ENCODE results near the gene VPS37C. TPM values are rescaled to one million over a fixed set of nuclear protein-coding genes. Genes with fewer than 3 reads are reported as not detected.
"Not testable (repeated sequence)": the region's sequence is repeated elsewhere in the genome, so short reads cannot be mapped to it uniquely, and the experiment has no call there.

Gene VPS37C
- total and polyA plus RNA-seq, 9 of the 15 experiments (the other 6 are each of a cell fraction or from before 2014, with no cell fraction given), result 0.62 to 29.8 (median 11.5) TPM

DNA sequence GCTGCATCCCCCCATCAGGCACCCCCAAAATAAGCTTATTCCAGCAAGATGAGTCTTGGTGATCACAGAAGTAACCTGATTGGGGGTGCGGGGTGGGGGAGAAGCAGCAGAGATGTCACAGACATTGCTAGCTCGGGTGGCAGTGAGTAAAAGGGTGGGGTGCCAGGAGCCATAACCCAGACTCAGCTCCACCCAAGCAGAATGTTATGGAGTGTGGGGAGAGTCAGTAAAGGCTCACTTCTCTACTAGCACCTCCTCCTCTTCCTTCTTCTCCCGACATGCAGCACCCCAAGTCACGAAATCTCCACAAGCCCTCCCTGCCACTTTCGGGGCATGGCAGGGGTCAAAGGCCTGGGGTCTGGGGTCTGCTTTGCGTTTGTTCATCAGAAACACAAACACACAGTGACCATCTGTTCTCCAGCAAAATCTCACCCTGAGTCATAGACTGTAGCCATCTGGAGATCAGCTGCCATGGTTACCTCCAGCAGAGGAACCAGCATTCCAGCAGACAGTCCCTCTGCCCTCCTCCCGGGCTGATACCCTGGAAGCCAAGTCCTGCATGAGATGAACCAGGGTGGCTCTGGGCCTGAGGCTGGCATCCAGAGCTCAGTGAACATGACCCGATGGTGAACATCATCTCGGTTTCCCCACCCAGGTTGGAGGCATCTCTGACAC lies 46.5 kb upstream of the VPS37C start:
- intact Hi-C loops (cut with micrococcal nuclease); DNase-seq (ENCODE audit: extremely low read depth in 1 of 4, low spot score in 3 of 4); POLR2A ChIA-PET: not testable (repeated sequence)

DNA sequence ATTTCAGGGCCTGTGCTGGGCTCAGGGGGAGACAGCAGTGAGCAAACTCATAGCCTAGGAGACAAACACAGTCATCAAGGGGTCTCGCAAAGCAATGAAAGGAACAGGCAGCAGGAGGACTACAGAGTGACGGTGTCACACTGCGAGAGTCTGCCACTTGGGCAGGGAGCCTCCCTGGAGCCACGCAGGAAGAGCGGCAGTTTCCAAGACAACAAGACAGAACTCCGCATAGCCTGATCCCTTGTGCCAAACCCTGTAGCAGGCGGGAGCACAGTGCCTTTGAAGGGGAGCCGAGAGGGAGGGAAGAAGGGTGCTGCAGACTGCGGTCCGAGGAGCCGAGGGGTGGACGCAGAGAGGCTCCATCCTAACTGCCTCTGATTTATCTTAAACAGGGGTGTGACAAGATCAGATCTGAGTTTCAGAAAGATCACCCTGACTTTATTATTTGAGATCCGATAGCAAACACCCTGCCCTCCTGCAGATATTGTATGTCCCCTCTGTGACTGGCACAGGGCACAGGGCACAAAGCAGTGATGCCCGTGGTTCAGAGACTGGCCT lies 43.4 kb upstream of the VPS37C start:
- H3K9me3 ChIP-seq (replicated peaks; ENCODE audit: control insufficient read depth, insufficient read depth, low read depth, low read length); intact Hi-C loops (cut with micrococcal nuclease); BruUV-seq (replicated peaks); in situ Hi-C loops (cut with MboI); H3K27ac ChIP-seq (ENCODE audit: extremely low read depth, low read depth, low read length); H3K4me1 ChIP-seq (replicated peaks in 1 of 2; ENCODE audit: control insufficient read depth in 2 of 2, insufficient read depth in 2 of 2, low read length in 2 of 2); FAIRE-seq; POLR2A ChIA-PET; H3K9ac ChIP-seq (ENCODE audit: insufficient read depth in 1 of 2, low read depth in 2 of 2, low read length in 2 of 2); H3K4me2 ChIP-seq (ENCODE audit: insufficient read depth, low read length); H2AFZ ChIP-seq (ENCODE audit: low read depth, low read length); H3K4me3 ChIP-seq; DNase-seq (ENCODE audit: extremely low read depth in 1 of 4, low spot score in 3 of 4); H3K36me3 ChIP-seq (ENCODE audit: control insufficient read depth, insufficient read depth, low read length); H3K79me2 ChIP-seq (ENCODE audit: control insufficient read depth, insufficient read depth, low read length); H3K9me1 ChIP-seq (ENCODE audit: control insufficient read depth, insufficient read depth, low read length); H4K20me1 ChIP-seq (replicated peaks; ENCODE audit: control insufficient read depth, insufficient read depth, low read length); CTCF ChIA-PET (ENCODE audit: low intra/inter-chr PET ratio); ATAC-seq: not testable (repeated sequence)
- H3K27me3 ChIP-seq (ENCODE audit: control insufficient read depth in 2 of 2, insufficient read depth in 2 of 2, low read length in 2 of 2), result peaks cover 10 to 22% of the 10 kb centered on the region in 2 experiments; a peak in 4 of 5 replicates
- 7% methylated on average over 13 of the region's 14 CpGs for WGBS (ENCODE audit: insufficient coverage, low coverage, missing lambda C conversion rate)

More for the DNA sequence above, 46.5 kb upstream of the VPS37C start:
- H3K4me3 ChIP-seq; FAIRE-seq; H3K9me3 ChIP-seq (replicated peaks; ENCODE audit: control insufficient read depth, insufficient read depth, low read depth, low read length); CTCF ChIA-PET (ENCODE audit: low intra/inter-chr PET ratio); H3K9ac ChIP-seq (ENCODE audit: insufficient read depth in 1 of 2, low read depth in 2 of 2, low read length in 2 of 2); H3K36me3 ChIP-seq (ENCODE audit: control insufficient read depth, insufficient read depth, low read length); ATAC-seq; H4K20me1 ChIP-seq (replicated peaks; ENCODE audit: control insufficient read depth, insufficient read depth, low read length); H2AFZ ChIP-seq (ENCODE audit: low read depth, low read length); in situ Hi-C loops (cut with MboI); BruUV-seq (replicated peaks); H3K27ac ChIP-seq (ENCODE audit: extremely low read depth, low read depth, low read length); H3K27me3 ChIP-seq (ENCODE audit: control insufficient read depth in 2 of 2, insufficient read depth in 2 of 2, low read length in 2 of 2); H3K4me2 ChIP-seq (ENCODE audit: insufficient read depth, low read length); H3K4me1 ChIP-seq (replicated peaks in 1 of 2; ENCODE audit: control insufficient read depth in 2 of 2, insufficient read depth in 2 of 2, low read length in 2 of 2); H3K79me2 ChIP-seq (ENCODE audit: control insufficient read depth, insufficient read depth, low read length); H3K9me1 ChIP-seq (ENCODE audit: control insufficient read depth, insufficient read depth, low read length): not testable (repeated sequence)
- WGBS (ENCODE audit: insufficient coverage, low coverage, missing lambda C conversion rate), result no CpG with 5 or more reads among the region's 9 CpGs

DNA sequence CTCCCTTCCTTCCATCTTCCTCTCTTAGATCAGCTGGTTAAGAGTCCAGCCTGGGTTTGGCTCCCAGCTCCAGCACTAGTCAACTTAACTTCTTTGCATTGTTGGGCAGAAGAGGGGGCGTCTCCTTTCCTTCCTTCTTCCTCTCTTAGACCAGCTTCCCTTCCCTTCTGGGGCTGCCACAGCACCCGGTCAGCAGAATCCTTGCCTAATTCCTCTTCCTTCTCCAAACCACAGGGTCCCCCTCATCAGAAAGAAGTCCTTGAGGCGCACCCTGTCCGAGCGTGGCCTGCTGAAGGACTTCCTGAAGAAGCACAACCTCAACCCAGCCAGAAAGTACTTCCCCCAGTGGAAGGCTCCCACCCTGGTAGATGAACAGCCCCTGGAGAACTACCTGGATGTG lies 42.6 kb upstream of the VPS37C start:
- BruUV-seq (replicated peaks); FAIRE-seq; H4K20me1 ChIP-seq (replicated peaks; ENCODE audit: control insufficient read depth, insufficient read depth, low read length); POLR2A ChIA-PET; DNase-seq (ENCODE audit: extremely low read depth in 1 of 4, low spot score in 3 of 4); intact Hi-C loops (cut with micrococcal nuclease); H3K9ac ChIP-seq (ENCODE audit: insufficient read depth in 1 of 2, low read depth in 2 of 2, low read length in 2 of 2); CTCF ChIA-PET (ENCODE audit: low intra/inter-chr PET ratio); H3K27ac ChIP-seq (ENCODE audit: extremely low read depth, low read depth, low read length); H3K4me3 ChIP-seq; H3K36me3 ChIP-seq (ENCODE audit: control insufficient read depth, insufficient read depth, low read length); in situ Hi-C loops (cut with MboI); ATAC-seq; H3K9me1 ChIP-seq (ENCODE audit: control insufficient read depth, insufficient read depth, low read length); H3K4me1 ChIP-seq (replicated peaks in 1 of 2; ENCODE audit: control insufficient read depth in 2 of 2, insufficient read depth in 2 of 2, low read length in 2 of 2); H3K9me3 ChIP-seq (replicated peaks; ENCODE audit: control insufficient read depth, insufficient read depth, low read depth, low read length); H3K79me2 ChIP-seq (ENCODE audit: control insufficient read depth, insufficient read depth, low read length); H2AFZ ChIP-seq (ENCODE audit: low read depth, low read length); H3K4me2 ChIP-seq (ENCODE audit: insufficient read depth, low read length): not testable (repeated sequence)
- peaks cover 12 to 27% of the 10 kb centered on the region in 2 experiments; a peak in 4 of 5 replicates for H3K27me3 ChIP-seq (ENCODE audit: control insufficient read depth in 2 of 2, insufficient read depth in 2 of 2, low read length in 2 of 2)
- WGBS (ENCODE audit: insufficient coverage, low coverage, missing lambda C conversion rate), result no CpG with 5 or more reads among the region's 5 CpGs
